ENCODE results near the gene AGXT. TPM values are rescaled to one million over a fixed set of nuclear protein-coding genes. Genes with fewer than 3 reads are reported as not detected.
A peak's percentile ranks its signal among the peaks of the same experiment; 100 is the strongest.

Gene AGXT
- not detected for total RNA-seq

DNA sequence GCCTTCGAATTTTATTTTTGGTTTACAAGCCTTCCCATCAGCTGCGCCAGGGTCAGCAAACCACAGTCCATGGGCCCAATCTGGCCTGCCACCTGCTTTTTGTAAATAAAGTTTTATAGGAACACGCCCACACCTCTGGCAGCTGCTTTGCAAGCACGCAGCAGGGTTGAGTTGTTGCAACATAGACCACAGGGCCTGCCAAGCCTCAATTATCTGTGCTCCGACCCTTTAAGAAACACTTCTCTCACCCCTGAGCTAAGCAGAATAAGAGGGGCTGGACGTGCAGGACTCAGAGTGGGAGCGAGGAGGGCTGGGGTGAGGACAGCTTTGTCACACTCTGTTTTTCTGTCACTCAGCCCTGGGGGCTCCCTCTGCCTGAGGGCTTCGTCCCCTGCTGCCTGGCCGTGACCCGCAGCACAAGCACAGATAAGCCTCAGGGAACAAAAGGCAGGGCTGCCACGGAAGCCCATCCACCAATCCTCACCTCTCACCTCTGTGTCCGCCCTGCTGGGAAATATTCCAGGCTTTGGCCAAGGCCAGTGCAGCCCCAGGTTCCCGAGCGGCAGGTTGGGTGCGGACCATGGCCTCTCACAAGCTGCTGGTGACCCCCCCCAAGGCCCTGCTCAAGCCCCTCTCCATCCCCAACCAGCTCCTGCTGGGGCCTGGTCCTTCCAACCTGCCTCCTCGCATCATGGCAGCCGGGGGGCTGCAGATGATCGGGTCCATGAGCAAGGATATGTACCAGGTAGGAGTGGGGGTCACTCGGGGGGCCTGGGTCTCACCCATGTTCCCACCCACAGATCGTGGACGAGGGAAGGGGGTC lies at the start of gene AGXT:
TSS of gene AGXT (plus strand) at position 539 of the 823 bp plus-strand sequence. CDS start at position 581, 42 bp downstream.
- Histone ChIP-seq H3K4me3 (no peak within 1 kb of the TSS), H3K27ac (no peak within 1 kb of the TSS), H3K4me1 (no peaks in the 10 kb centered on the region), H3K36me3 (no peaks in the 10 kb centered on the region), H3K9me3 (no peaks in the 10 kb centered on the region), H3K27me3 (no peaks in the 10 kb centered on the region)
- intact Hi-C loops (cut with DNase I) = no loop called here
- TF ChIP-seq, protein P1, sequence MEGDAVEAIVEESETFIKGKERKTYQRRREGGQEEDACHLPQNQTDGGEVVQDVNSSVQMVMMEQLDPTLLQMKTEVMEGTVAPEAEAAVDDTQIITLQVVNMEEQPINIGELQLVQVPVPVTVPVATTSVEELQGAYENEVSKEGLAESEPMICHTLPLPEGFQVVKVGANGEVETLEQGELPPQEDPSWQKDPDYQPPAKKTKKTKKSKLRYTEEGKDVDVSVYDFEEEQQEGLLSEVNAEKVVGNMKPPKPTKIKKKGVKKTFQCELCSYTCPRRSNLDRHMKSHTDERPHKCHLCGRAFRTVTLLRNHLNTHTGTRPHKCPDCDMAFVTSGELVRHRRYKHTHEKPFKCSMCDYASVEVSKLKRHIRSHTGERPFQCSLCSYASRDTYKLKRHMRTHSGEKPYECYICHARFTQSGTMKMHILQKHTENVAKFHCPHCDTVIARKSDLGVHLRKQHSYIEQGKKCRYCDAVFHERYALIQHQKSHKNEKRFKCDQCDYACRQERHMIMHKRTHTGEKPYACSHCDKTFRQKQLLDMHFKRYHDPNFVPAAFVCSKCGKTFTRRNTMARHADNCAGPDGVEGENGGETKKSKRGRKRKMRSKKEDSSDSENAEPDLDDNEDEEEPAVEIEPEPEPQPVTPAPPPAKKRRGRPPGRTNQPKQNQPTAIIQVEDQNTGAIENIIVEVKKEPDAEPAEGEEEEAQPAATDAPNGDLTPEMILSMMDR (IDR thresholded peaks at IDR 0.05) = no peak
- DNase-seq (ENCODE audit: low spot score in 2 of 2) = peak in 1 of 2 donors; percentile 1

DNA sequence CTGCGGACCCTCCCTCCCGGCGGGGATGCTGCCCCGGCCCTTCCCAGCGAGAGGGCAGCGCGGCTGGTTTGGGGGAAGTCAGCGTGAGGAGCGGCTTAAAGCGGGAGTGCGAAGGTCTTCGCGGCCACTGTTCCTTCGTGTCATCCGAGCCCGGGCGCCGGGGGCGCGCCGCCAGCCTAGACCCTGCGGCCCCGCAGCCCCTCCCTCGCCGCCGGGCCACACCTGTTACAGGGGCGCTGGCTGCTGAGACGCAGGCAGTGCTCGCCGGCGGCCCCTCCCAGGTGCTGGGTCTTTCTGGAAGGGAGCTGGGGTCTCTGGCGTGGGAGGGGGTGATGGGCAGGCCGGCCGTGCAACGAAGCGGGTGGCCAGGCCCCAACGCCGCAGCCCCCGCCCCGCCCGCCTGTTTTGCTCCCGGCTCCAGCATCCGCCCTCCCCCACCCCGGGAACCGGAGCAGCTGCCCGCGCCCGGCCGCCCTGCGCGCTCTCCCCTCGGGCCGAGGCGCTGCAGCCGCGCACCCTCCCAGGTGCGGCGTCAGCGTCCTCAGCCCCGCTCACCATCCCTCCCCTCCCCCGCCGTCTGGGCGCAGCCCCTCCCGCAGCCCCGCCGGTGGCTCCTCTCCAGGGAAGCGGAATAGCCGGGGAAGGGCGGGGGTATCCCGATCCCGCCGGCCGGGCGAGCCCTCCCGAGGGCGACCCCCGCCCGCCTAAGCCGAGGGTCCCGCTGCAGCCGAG lies 49.3 kb upstream of the AGXT start:
- Histone ChIP-seq H3K27me3 (peaks cover 14% of the 10 kb centered on the region), H3K9me3 (peaks cover 0 to 6% of the 10 kb centered on the region in 2 donors)

DNA sequence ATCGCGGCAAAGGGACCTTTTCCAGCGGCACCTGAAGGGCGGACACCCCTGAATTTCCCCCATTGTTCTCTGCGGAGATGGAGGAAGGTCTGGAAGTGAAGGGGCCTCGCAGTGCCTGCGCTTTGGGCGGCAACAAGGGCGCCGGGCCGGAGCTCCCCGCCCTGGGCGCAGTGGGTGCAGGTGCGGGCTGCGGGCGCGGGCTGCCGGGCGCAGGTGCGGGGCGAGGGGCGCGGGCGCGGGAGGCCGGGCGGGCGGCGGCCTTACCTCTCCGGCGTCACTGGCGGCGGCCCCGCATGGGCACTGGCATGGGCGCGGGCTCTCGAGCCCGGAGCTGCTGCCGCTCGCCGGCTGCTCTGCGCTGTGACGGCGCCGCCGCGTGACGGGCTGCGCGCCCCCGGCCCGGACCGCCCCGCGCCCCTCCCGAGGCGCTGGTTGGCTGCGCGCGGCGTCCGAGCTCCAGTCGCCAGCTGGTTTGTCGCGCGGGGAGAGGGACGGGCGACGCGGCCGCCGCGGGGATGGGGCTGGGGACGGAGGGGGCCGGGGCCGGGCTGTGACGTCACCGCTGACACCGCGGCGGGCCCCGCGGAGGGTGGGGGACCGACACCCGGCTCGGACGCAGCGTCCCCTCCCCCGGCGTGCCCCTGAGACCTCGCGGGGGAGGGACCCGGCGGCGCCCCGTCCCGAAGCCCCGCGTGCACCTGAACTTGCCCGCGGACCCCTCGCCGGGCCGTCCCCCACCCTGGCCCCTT lies 48.6 kb upstream of the AGXT start, which contains the start of gene KIF1A:
TSS of gene KIF1A (minus strand) at position 362 of the 749 bp plus-strand sequence. CDS start 22,467 bp downstream, outside the sequence.
- peaks cover 14% of the 10 kb centered on the region for H3K27me3 ChIP-seq
- TF ChIP-seq, protein P1 (IDR thresholded peaks at IDR 0.05) = no peak
- peaks cover 5 to 10% of the 10 kb centered on the region in 2 donors for H3K4me1 ChIP-seq
- DNase-seq (ENCODE audit: low spot score in 2 of 2) = peak in 1 of 2 donors; percentile 54
- H3K27ac ChIP-seq = no peak within 1 kb of the TSS
- no peaks in the 10 kb centered on the region for H3K36me3 ChIP-seq
- intact Hi-C loops (cut with DNase I) = no loop called here
- H3K9me3 ChIP-seq = peaks cover 0 to 4% of the 10 kb centered on the region in 2 donors
- peak within 1 kb of the TSS; percentile 43 to 59 for H3K4me3 ChIP-seq

More for the DNA sequence above, 49.3 kb upstream of the AGXT start:
- TF ChIP-seq, protein P1 (IDR thresholded peaks at IDR 0.05) = no peak
- H3K4me3 ChIP-seq = peak overlapping the region; percentile 33 to 59
- intact Hi-C loops (cut with DNase I) = no loop called here
- H3K27ac ChIP-seq = no peak overlapping the region
- DNase-seq (ENCODE audit: low spot score in 2 of 2) = peak in 1 of 2 donors; percentile 55
- peaks cover 5 to 10% of the 10 kb centered on the region in 2 donors for H3K4me1 ChIP-seq
- no peaks in the 10 kb centered on the region for H3K36me3 ChIP-seq

DNA sequence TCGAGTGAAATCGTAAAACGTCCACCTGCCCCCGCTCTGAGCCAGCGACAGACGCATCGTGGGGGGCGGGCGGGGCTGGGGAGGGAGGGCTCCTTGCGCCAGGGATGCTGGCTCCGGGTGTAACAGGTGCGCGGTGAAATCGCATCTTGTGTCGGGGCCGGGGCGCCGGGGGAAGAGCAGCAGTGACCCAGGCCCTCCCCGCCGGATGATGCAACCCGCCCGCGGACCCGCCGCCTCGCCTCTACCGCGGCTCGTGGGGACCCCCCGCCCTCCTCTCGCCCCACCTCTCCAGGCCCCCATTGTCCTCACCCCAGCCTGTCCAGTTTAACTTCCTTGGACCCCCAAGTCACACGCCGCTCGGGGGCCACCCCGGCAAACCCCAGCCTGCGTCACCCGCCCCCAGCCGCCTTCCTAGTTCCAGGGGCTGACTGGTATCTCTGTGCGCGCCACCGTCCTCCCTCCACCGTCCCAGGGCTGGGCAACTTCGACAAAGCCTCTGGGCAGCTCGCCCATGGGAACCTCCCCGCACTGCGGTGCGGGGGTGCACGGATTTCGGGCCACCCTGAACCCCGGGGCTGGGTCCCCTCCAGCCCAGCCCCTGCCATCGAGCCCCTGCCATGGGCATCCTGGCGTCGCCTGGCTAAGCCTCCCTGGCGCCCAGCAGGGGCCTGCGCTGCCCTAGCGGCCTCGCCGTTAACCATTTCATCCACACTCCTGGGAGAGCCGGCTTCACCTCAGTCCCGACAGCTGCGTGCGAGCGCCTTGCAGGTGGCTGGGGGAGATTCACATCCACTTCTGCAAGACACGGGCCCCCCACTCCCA lies 47.8 kb upstream of the AGXT start:
- peak in 1 of 2 donors; percentile 54 for DNase-seq (ENCODE audit: low spot score in 2 of 2)
- H3K27ac ChIP-seq = no peak overlapping the region
- TF ChIP-seq, protein P1 (IDR thresholded peaks at IDR 0.05) = no peak
- H3K4me3 ChIP-seq = peak overlapping the region; percentile 25 to 43
- peaks cover 0 to 4% of the 10 kb centered on the region in 2 donors for H3K9me3 ChIP-seq
- no peaks in the 10 kb centered on the region for H3K36me3 ChIP-seq
- peaks cover 14% of the 10 kb centered on the region for H3K27me3 ChIP-seq
- intact Hi-C loops (cut with DNase I) = no loop called here
- peaks cover 5 to 10% of the 10 kb centered on the region in 2 donors for H3K4me1 ChIP-seq

Measured in ascending aorta (tissue), 2 donors.